Activated naive CD4-positive, alpha-beta T cell treated with anti-CD3 and anti-CD28 coated beads, Interleukin-2, amount 50 U/mL, for 72 hours (primary cell): Measurements from ENCODE around the gene HSPA9. TPM values are rescaled to one million over a fixed set of nuclear protein-coding genes. Genes with fewer than 3 reads are reported as not detected.

ENCODE experiments used
- ATAC-seq, 2 donors: fragments of 150-1000 bp; cut with Tn5 transposase; 2 replicates each; pipeline ENCODE4 v1.10.0; 2021; ENCODE audit warnings: mild to moderate bottlenecking in 2 of 2, moderate library complexity in 2 of 2
- DNase-seq, 2 donors: peaks; one replicate each; pipeline ENCODE4 v3.0.0; 2021 to 2022; ENCODE audit warnings: low spot score in 2 of 2
- H3K27ac Mint-ChIP-seq, 2 donors: one replicate each; pipeline ENCODE4 v1.8.0; 2022; ENCODE audit warnings: mild to moderate bottlenecking in 2 of 2, mixed read lengths in 2 of 2
- H3K36me3 Mint-ChIP-seq, 2 donors: one replicate each; pipeline ENCODE4 v1.8.0; 2022; ENCODE audit warnings: mixed read lengths in 2 of 2
- H3K9me3 Mint-ChIP-seq, 2 donors: one replicate each; pipeline ENCODE4 v1.8.0; 2022; ENCODE audit warnings: mixed read lengths in 2 of 2
- total RNA-seq, 2 donors: library from RNA; stranded (reverse); gene quantifications; one replicate each; pipeline ENCODE4 v1.2.3, GENCODE V29; 2022

HSPA9 gene
- total RNA-seq, 2 donors from 2014 or later = 346 to 393 TPM

DNA sequence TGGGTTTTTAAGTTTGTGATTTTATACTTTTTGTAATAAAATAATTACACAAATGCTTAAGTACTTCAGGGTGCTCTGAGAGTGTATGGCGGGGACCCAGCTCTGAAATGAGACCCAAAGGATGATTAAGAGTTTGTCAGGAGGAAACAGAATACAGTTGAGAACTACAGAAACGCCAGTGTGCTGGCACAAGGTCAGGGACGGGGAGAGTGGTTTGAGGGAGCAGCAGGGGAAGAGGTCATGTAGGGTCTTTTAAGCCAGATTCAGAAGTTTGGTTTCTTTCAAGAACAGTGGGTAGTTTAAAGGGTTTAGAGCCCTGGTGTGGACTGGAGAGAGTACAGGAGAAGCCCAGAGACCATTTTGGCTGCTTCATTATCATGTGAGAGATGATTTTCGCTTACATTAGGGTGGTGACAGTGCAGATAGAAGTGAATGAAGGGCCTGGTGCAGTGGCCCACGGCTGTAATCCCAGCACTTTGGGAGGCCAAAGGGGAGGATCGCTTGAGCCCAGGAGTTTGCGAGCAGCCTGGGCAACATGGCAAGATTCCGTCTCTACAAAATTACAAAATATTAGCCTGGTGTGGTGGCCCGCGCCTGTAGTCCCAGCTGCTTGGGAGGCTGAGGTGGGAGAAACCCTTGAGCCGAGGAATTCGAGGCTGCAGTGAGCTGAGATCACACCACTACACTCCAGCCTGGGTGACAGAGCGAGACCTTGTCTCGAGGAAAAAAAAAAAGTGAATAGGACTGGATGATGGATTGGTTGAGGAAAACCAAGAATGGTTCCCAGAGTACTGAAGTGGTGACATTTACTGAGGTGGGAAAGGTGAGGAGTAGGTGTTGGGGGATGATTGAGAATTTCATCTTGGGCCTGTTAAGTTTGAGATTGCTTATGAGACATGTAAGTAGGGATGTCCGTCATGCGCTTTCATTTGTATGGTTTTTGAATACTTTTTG lies 30.7 kb downstream of the HSPA9 start:
- ATAC-seq (no peak), DNase-seq (peak in 1 of 2 donors; percentile 14)
- Mint-ChIP-seq H3K36me3 (peaks cover 34 to 41% of the 10 kb centered on the region in 2 donors), H3K27ac (peak overlapping the region; percentile 99 to 100), H3K9me3 (no peaks in the 10 kb centered on the region)

DNA sequence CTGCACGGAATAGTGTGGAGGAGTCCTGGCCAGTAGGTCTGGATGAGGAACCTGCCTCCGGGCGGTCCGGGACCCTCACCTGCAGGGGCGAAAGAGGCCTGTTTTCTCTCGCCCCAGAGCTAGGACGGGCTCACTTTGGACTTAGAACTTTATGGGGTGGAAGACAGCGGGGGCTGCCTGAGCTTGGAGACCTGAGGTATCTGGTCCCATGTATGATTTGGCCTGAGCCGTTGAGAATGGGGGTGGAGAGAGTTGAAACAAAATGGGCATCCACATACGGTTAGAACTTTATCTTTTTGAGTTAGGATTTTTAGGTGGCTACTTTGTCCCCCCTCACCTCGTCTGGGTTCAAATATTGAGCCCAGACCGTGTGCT lies 31.5 kb downstream of the HSPA9 start:
- Mint-ChIP-seq H3K36me3 (peaks cover 34 to 44% of the 10 kb centered on the region in 2 donors), H3K27ac (peak overlapping the region; percentile 99 to 100), H3K9me3 (no peaks in the 10 kb centered on the region)
- ATAC-seq (peak; percentile 65 to 71), DNase-seq (no peak)

- H3K36me3 Mint-ChIP-seq = peaks cover 34 to 44% of the 10 kb centered on the region in 2 donors
- peak within 1 kb of the TSS; percentile 99 to 100 for H3K27ac Mint-ChIP-seq
- H3K9me3 Mint-ChIP-seq = no peaks in the 10 kb centered on the region
- ATAC-seq (peak; percentile 92 to 94), DNase-seq (peak; percentile 98 to 100)
These were observed 32.1 kb downstream of the HSPA9 start, which contains the start of gene ETF1 for GRCh38 chr5:138542956-138543729. Gene ETF1 (minus strand): TSS chr5:138543236. CDS start chr5:138542918, 318 bp downstream.

DNA sequence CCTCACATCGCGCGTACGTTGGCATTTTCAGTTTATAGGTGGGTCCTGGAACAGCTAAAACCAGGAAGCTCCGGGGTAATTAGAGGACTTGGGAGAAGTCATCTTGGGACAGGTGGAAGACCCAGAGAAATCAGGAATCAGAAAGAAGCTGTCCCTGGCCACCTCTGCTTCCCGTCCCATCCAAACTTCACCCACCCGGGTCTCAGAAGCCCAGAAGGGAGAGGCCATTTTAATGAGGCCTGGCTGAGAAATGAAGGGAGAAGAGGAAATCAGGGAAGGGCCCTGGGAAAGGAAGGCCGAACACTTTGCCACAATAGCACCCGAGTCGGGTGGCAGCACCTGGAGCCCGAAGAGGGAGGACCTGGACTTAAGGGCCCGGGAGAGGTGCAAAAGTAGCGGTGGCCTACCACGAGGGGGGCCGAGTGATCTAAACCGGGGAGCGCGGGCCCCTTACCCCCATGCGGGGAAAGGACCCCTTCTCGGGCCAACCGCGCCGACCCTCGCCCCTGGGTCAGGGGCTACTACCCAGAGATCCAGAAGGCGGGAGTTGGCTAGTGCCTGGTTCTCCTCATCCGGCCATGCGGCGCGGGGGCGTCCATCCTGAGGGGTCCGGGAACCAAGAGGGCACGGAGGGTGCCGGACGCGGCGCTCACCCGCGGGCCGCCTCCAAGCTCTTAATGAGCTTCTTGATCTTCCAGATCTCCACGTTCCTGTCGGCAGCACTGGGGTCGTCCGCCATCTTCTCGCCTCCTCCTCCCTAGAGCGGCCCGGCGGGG lies 32.8 kb downstream of the HSPA9 start:
- no peak for DNase-seq
- Mint-ChIP-seq H3K27ac (peak overlapping the region; percentile 99 to 100), H3K36me3 (peaks cover 34 to 44% of the 10 kb centered on the region in 2 donors), H3K9me3 (no peaks in the 10 kb centered on the region)
- ATAC-seq = no peak

DNA sequence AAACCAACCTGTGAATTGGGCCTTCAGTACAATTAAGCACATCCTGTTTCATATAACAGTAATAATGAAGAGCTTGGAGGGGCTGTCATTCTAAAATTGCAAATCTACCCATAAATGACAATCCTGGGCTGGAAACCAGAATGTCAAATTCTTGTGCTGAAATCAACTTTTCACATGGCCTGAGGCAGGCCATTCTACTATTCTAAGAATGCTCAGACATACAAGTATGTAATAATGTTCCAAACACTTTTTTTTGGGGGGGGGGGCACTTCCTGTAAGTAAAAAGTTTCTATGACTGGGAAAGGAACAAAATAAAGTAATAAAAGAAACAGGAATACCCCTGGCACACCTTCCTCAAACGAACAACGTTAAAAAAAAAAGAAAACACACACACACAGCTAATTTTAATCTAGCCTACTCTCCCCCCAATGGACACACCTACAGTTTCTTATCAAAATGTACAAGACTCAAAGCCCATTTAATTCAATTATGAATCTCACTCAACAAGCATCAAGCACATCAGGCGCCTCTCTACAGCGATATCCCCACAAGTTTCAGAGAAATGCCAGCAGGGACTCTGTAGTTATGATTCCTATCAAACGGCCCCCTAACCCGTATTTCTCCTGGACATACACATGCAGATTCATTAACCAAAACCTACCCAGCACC lies 33.6 kb downstream of the HSPA9 start:
- peak overlapping the region; percentile 99 for H3K27ac Mint-ChIP-seq
- H3K9me3 Mint-ChIP-seq = no peaks in the 10 kb centered on the region
- ATAC-seq (no peak), DNase-seq (no peak)
- peaks cover 34 to 44% of the 10 kb centered on the region in 2 donors for H3K36me3 Mint-ChIP-seq

DNA sequence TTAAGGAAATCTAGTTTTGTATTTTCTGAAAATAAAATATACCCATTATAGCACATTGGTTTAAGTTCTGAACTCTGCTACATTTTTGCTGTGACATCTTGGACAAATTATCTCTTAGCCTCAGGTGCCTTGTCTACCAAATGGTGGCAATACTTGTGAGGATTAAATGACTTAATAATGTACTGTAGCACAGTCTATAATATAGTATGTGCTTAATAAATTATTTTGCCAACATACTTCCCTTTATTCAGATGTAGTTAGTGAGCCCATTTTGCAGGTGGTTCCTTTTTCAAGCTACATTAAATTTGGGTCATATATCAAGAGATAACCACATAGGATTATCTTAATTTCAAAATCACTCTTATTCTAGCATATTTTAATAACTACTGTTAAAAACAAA lies 35.4 kb downstream of the HSPA9 start:
- ATAC-seq (no peak), DNase-seq (no peak)
- Mint-ChIP-seq H3K9me3 (no peaks in the 10 kb centered on the region), H3K36me3 (peaks cover 29 to 46% of the 10 kb centered on the region in 2 donors), H3K27ac (no peak overlapping the region)

GRCh38 chr5:138538943-138539627 lies 36.1 kb downstream of the HSPA9 start:
- peaks cover 22 to 42% of the 10 kb centered on the region in 2 donors for H3K36me3 Mint-ChIP-seq
- ATAC-seq (no peak), DNase-seq (no peak)
- H3K9me3 Mint-ChIP-seq = no peaks in the 10 kb centered on the region
- H3K27ac Mint-ChIP-seq = peak overlapping the region in 1 of 2 donors; percentile 24

DNA sequence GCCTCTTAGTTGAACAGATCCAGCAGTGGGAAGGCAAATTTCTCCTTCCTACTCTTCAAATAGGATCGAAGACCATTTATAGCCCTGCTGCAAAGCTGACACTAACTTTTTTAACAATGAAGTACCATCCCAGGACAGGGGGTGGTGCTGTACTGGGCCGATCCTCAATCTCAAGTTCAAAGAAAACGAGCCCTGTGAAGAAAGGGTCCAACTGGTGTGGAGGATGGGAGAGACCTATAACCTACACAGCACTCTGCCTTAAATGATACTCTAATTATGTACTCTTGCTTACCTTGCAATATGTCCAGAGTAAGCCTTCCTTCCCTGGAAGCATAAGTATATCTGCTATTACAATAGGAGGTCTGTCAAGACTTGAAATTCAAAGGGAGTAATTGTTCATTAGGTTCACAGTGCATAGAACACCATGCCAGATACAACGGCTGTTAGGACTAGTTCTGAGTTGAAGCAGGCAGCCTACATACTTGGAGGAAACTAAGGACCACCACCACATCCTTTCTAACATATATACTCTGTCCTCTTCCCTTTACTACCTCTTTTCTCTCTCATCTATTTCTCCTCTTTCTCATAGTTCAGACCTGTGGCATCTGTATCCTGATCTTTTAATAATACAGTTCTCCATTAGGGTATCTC lies 38.4 kb downstream of the HSPA9 start:
- peak in 1 of 2 donors; percentile 70 for ATAC-seq
- H3K36me3 Mint-ChIP-seq = peaks cover 3 to 34% of the 10 kb centered on the region in 2 donors
- H3K27ac Mint-ChIP-seq = peak overlapping the region; percentile 14 to 46
- DNase-seq = no peak
- H3K9me3 Mint-ChIP-seq = no peaks in the 10 kb centered on the region

- ATAC-seq (peak in 1 of 2 donors; percentile 21), DNase-seq (no peak)
- Mint-ChIP-seq H3K36me3 (peaks cover 0 to 30% of the 10 kb centered on the region in 2 donors), H3K27ac (peak overlapping the region in 1 of 2 donors; percentile 29), H3K9me3 (no peaks in the 10 kb centered on the region)
These were observed 39.0 kb downstream of the HSPA9 start for GRCh38 chr5:138536215-138536614.

- DNase-seq (no peak), ATAC-seq (no peak)
- peaks cover 0 to 22% of the 10 kb centered on the region in 2 donors for H3K36me3 Mint-ChIP-seq
- peak overlapping the region in 1 of 2 donors; percentile 31 for H3K27ac Mint-ChIP-seq
- no peaks in the 10 kb centered on the region for H3K9me3 Mint-ChIP-seq
These were observed 40.9 kb downstream of the HSPA9 start for GRCh38 chr5:138533973-138534941.

DNA sequence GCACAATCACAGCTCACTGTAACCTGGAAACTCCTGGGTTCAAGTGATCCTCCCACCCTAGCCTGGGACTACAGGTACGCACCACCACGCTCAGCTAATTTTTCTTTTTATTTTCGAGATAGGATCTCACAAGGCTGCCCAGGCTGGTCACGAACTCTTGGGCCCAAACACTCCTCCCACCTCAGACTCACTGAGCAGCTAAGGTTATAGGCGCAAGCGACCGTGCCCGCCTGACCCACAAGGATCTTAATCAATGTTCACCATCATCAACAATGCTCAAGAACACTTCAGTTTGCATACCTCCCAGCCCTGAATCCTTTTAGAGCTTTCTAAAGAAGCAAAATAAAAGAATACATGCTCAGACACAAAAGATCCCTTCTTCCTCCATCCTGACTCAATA lies 45.4 kb downstream of the HSPA9 start:
- ATAC-seq (no peak), DNase-seq (no peak)
- Mint-ChIP-seq H3K36me3 (peaks cover 0 to 10% of the 10 kb centered on the region in 2 donors), H3K9me3 (no peaks in the 10 kb centered on the region), H3K27ac (peak overlapping the region in 1 of 2 donors; percentile 34)

DNA sequence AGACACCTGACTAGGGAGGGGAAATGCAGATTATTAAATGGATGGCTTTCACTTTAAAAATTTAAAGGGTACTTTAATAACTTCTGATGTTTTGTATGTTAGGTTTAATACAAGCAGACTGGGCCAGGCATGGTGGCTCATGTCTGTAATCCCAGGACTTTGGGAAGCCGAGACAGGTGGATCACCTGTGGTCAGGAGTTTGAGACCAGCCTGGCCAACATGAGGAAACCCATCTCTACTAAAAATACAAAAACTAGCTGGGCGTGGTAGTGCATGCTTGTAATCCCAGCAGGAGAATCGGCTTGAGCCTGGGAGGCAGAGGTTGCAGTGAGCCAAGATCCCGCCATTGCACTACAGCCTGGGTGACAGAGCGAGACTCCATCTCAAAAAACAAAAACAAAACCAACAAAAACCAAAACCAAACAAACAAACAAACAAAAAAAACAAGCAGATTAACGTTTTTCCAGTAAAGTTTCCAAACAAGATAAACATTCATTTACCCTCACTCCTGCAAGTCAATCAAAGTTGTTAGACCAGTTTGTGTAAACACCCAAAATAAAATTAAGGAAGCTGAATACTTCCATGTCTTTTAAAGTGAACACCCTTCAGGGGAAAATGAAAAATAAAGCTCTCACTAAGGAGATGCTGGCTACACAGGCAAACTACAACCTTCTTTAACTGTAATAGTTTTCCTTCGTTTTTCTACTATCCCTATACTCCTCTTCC lies 46.3 kb downstream of the HSPA9 start:
- Mint-ChIP-seq H3K36me3 (peaks cover 0 to 6% of the 10 kb centered on the region in 2 donors), H3K9me3 (no peaks in the 10 kb centered on the region), H3K27ac (peak overlapping the region; percentile 22 to 34)
- no peak for ATAC-seq
- DNase-seq = no peak

GRCh38 chr5:138528208-138528607 lies 47.0 kb downstream of the HSPA9 start:
- H3K27ac Mint-ChIP-seq = peak overlapping the region in 1 of 2 donors; percentile 8
- no peaks in the 10 kb centered on the region for H3K36me3 Mint-ChIP-seq
- no peaks in the 10 kb centered on the region for H3K9me3 Mint-ChIP-seq
- ATAC-seq (no peak), DNase-seq (no peak)
